Measurements from ENCODE around the gene FUT7. TPM values are rescaled to one million over a fixed set of nuclear protein-coding genes. Genes with fewer than 3 reads are reported as not detected.

FUT7 gene
- under 1 TPM in 1 of 2 experiments, not detected in 1; 0.06 TPM for total RNA-seq

GRCh38 chr9:137031904-137032640, at the start of gene FUT7:
FUT7 (minus strand) TSS chr9:137032088; CDS start chr9:137031991, 97 bp downstream.
- ChIA-PET POLR2A (interaction anchor here (1.2 kb wide), 1 partner anchor 150 kb away, joined by 3 read pairs; no protein-coding TSS in a partner anchor), CTCF (interaction anchor here (0.6 to 2.1 kb wide), 11 partner anchors 13 to 245 kb away, joined by 3 to 10 read pairs (median 4); partner anchors contain the start of gene AJM1)

GRCh38 chr9:137080260-137081122, 48.6 kb upstream of the FUT7 start:
- CTCF ChIA-PET, result interaction anchor here (1.0 kb wide), 1 partner anchor 12 kb away, joined by 3 read pairs; no protein-coding TSS in a partner anchor
- POLR2A ChIA-PET, result no interaction called here

GRCh38 chr9:137079401-137079787, 47.5 kb upstream of the FUT7 start:
- CTCF ChIA-PET, result interaction anchor here (1.0 kb wide), 1 partner anchor 11 kb away, joined by 3 read pairs; no protein-coding TSS in a partner anchor
- POLR2A ChIA-PET, result no interaction called here

- ChIA-PET POLR2A (no interaction called here), CTCF (interaction anchor here (4.2 kb wide), 1 partner anchor 12 kb away, joined by 23 read pairs; no protein-coding TSS in a partner anchor)
Observed at GRCh38 chr9:137078701-137079400, 47.0 kb upstream of the FUT7 start.

GRCh38 chr9:137077758-137078693, 46.1 kb upstream of the FUT7 start:
- CTCF ChIA-PET, result interaction anchor here (1.2 to 4.2 kb wide), 3 partner anchors 11 to 43 kb away, joined by 3 to 23 read pairs (median 5); no protein-coding TSS in a partner anchor
- POLR2A ChIA-PET, result interaction anchor here (1.1 kb wide), 1 partner anchor 9 kb away, joined by 3 read pairs; the partner anchor contains the start of gene MAN1B1

GRCh38 chr9:137077010-137077747, 45.3 kb upstream of the FUT7 start, which contains the start of gene UAP1L1:
UAP1L1 (plus strand) TSS chr9:137077517; CDS start chr9:137077533, 16 bp downstream.
- ChIA-PET POLR2A (interaction anchor here (0.8 to 1.1 kb wide), 2 partner anchors 10 to 165 kb away, joined by 3 read pairs; partner anchors contain the start of gene MAN1B1), CTCF (interaction anchor here (0.9 to 4.2 kb wide), 5 partner anchors 11 to 48 kb away, joined by 3 to 23 read pairs (median 4); no protein-coding TSS in a partner anchor)

GRCh38 chr9:137076636-137077009, 44.7 kb upstream of the FUT7 start:
- ChIA-PET POLR2A (interaction anchor here (0.8 kb wide), 1 partner anchor 166 kb away, joined by 3 read pairs; no protein-coding TSS in a partner anchor), CTCF (interaction anchor here (0.9 to 4.2 kb wide), 4 partner anchors 10 to 48 kb away, joined by 3 to 23 read pairs (median 4); no protein-coding TSS in a partner anchor)

GRCh38 chr9:137075275-137075775, 43.4 kb upstream of the FUT7 start:
- POLR2A ChIA-PET, result no interaction called here

GRCh38 chr9:137074657-137075274, 42.9 kb upstream of the FUT7 start:
- CTCF ChIA-PET, result interaction anchor here (0.7 to 4.2 kb wide), 5 partner anchors 8 to 35 kb away, joined by 3 to 23 read pairs (median 3); no protein-coding TSS in a partner anchor
- POLR2A ChIA-PET, result no interaction called here

More at GRCh38 chr9:137075275-137075775, 43.4 kb upstream of the FUT7 start:
- CTCF ChIA-PET, result interaction anchor here (0.7 to 4.2 kb wide), 3 partner anchors 9 to 14 kb away, joined by 3 to 23 read pairs (median 3); no protein-coding TSS in a partner anchor

GRCh38 chr9:137073992-137074399, 42.1 kb upstream of the FUT7 start:
- CTCF ChIA-PET, result interaction anchor here (0.9 kb wide), 2 partner anchors 27 to 34 kb away, joined by 3 read pairs; no protein-coding TSS in a partner anchor
- POLR2A ChIA-PET, result no interaction called here

GRCh38 chr9:137071282-137071681, 39.4 kb upstream of the FUT7 start:
- CTCF ChIA-PET, result interaction anchor here (1.1 to 9.6 kb wide), 5 partner anchors 14 to 165 kb away, joined by 3 to 120 read pairs (median 16); partner anchors contain the start of genes MAN1B1 and NPDC1
- POLR2A ChIA-PET, result interaction anchor here (0.5 to 2.9 kb wide), 5 partner anchors 10 to 185 kb away, joined by 3 to 28 read pairs (median 3); partner anchors contain the start of gene MAN1B1

GRCh38 chr9:137070906-137071275, 39.0 kb upstream of the FUT7 start:
- ChIA-PET POLR2A (interaction anchor here (0.5 to 2.9 kb wide), 7 partner anchors 9 to 185 kb away, joined by 3 to 28 read pairs (median 4); partner anchors contain the start of gene MAN1B1), CTCF (interaction anchor here (0.7 to 9.6 kb wide), 8 partner anchors 15 to 169 kb away, joined by 3 to 120 read pairs (median 11); partner anchors contain the start of genes MAN1B1 and NPDC1)

- POLR2A ChIA-PET, result interaction anchor here (0.5 to 2.9 kb wide), 11 partner anchors 9 to 624 kb away, joined by 3 to 28 read pairs (median 4); partner anchors contain the start of gene MAN1B1
Observed at GRCh38 chr9:137070201-137070905, 38.5 kb upstream of the FUT7 start, which contains the start of gene SAPCD2. SAPCD2 (minus strand) TSS chr9:137070557; CDS start chr9:137070460, 97 bp downstream.

GRCh38 chr9:137069508-137070091, 37.7 kb upstream of the FUT7 start:
- CTCF ChIA-PET, result interaction anchor here (0.7 to 9.6 kb wide), 14 partner anchors 10 to 353 kb away, joined by 3 to 120 read pairs (median 4); partner anchors contain the start of genes C8G, EXD3, FUT7 and MAN1B1
- POLR2A ChIA-PET, result interaction anchor here (0.7 to 2.9 kb wide), 4 partner anchors 16 to 292 kb away, joined by 4 to 28 read pairs (median 6); partner anchors contain the start of gene MAN1B1

More at GRCh38 chr9:137070201-137070905, 38.5 kb upstream of the FUT7 start, which contains the start of gene SAPCD2:
- CTCF ChIA-PET, result interaction anchor here (0.7 to 9.6 kb wide), 10 partner anchors 15 to 393 kb away, joined by 3 to 120 read pairs (median 11); partner anchors contain the start of genes MAN1B1 and NPDC1

All from activated CD8-positive, alpha-beta memory T cell treated with anti-CD3 and anti-CD28 coated beads for 36 hours (primary cell).